ENCODE data around the gene SSH2. TPM values are rescaled to one million over a fixed set of nuclear protein-coding genes. Genes with fewer than 3 reads are reported as not detected.

The SSH2 gene
- total RNA-seq, 1 donor from 2014 or later: 12.2 TPM

- Mint-ChIP-seq H3K9me3 (no peaks in the 10 kb centered on the region), H3K36me3 (peaks cover 4% of the 10 kb centered on the region), H3K27ac (no peak overlapping the region), H3K4me1 (peaks cover 11% of the 10 kb centered on the region), H3K27me3 (ENCODE audit: insufficient read depth, low read depth) (peaks cover 5% of the 10 kb centered on the region), H3K4me3 (no peak overlapping the region)
- TF ChIP-seq EZH2phosphoT487 (IDR thresholded peaks at IDR 0.05) (no peak), EZH2 (IDR thresholded peaks at IDR 0.05) (no peak), CTCF (IDR thresholded peaks at IDR 0.05) (no peak)
- no peak overlapping the region for H3K9ac ChIP-seq
- H3K4me2 ChIP-seq: no peak overlapping the region
- no peak overlapping the region for H3K27ac ChIP-seq
- no peaks in the 10 kb centered on the region for H3K27me3 ChIP-seq
- DNase-seq (ENCODE audit: low spot score): no peak
- H3K4me3 ChIP-seq: no peak overlapping the region
- H3K4me1 ChIP-seq: peaks cover 9% of the 10 kb centered on the region
- H3K9me3 ChIP-seq (ENCODE audit: low read depth): no peaks in the 10 kb centered on the region
- peaks cover 59% of the 10 kb centered on the region for H4K20me1 ChIP-seq (ENCODE audit: low read depth)
- H2AFZ ChIP-seq (replicated peaks): no peak overlapping the region
- no peaks in the 10 kb centered on the region for H3K79me2 ChIP-seq (ENCODE audit: low read depth)
- H3F3A ChIP-seq (ENCODE audit: low read depth): peaks cover 12% of the 10 kb centered on the region
- H3K36me3 ChIP-seq: no peaks in the 10 kb centered on the region
Measured at GRCh38 chr17:29576214-29577000, 353.6 kb downstream of the SSH2 start.

Small RNA genes lying within 50 kb of the gene (small RNA-seq; reads per million reads assigned to genes)
- gene RF00156 (not detected), gene RF01210 (not detected), gene RNU6-920P (not detected)

Other genes with a start within 250 kb of the SSH2 start
- 0.09 and 0.71 TPM in 2 replicates for gene EFCAB5, start 11.4 kb upstream of the SSH2 start, total RNA-seq (ENCODE audit: low replicate concordance)
- 13.1 and 14.8 TPM in 2 replicates for gene NSRP1, start 186.6 kb upstream of the SSH2 start, total RNA-seq (ENCODE audit: low replicate concordance)

Measured in neural progenitor cell (in vitro differentiated cells).